ENCODE data around the gene TCF12. TPM values are rescaled to one million over a fixed set of nuclear protein-coding genes. Genes with fewer than 3 reads are reported as not detected.

The TCF12 gene
- total RNA-seq, 1 donor from 2014 or later, result 138 TPM

GRCh38 chr15:57015360-57015759 is 96.9 kb downstream of the TCF12 start:
- TF ChIP-seq POLR2A (IDR thresholded peaks at IDR 0.05), result no peak
- TF ChIP-seq CTCF (IDR thresholded peaks at IDR 0.05), result no peak
- no peak for TF ChIP-seq POLR2AphosphoS5 (IDR thresholded peaks at IDR 0.05; ENCODE audit: insufficient read depth in 1 of 2, low read depth in 1 of 2)
- peaks cover 12% of the 10 kb centered on the region for H3K4me1 ChIP-seq
- H3K36me3 ChIP-seq, result no peaks in the 10 kb centered on the region
- intact Hi-C loops (cut with DNase I), result no loop called here
- DNase-seq (ENCODE audit: extremely low spot score in 2 of 2), result no peak
- no peak overlapping the region for H3K27ac ChIP-seq
- H3K27me3 ChIP-seq, result no peaks in the 10 kb centered on the region
- H3K9me3 ChIP-seq, result no peaks in the 10 kb centered on the region
- H3K4me3 ChIP-seq, result no peak overlapping the region

GRCh38 chr15:57015897-57016296 is 97.5 kb downstream of the TCF12 start:
- H3K27ac ChIP-seq, result no peak overlapping the region
- no peaks in the 10 kb centered on the region for H3K9me3 ChIP-seq
- TF ChIP-seq POLR2AphosphoS5 (IDR thresholded peaks at IDR 0.05; ENCODE audit: insufficient read depth in 1 of 2, low read depth in 1 of 2), result no peak
- TF ChIP-seq POLR2A (IDR thresholded peaks at IDR 0.05), result no peak
- TF ChIP-seq CTCF (IDR thresholded peaks at IDR 0.05), result no peak
- no peak for DNase-seq (ENCODE audit: extremely low spot score in 2 of 2)
- peaks cover 12% of the 10 kb centered on the region for H3K4me1 ChIP-seq
- intact Hi-C loops (cut with DNase I), result no loop called here
- H3K4me3 ChIP-seq, result no peak overlapping the region
- H3K36me3 ChIP-seq, result no peaks in the 10 kb centered on the region
- no peaks in the 10 kb centered on the region for H3K27me3 ChIP-seq

GRCh38 chr15:57017024-57017423 is 98.6 kb downstream of the TCF12 start:
- Histone ChIP-seq H3K36me3 (no peaks in the 10 kb centered on the region), H3K4me3 (no peak overlapping the region), H3K4me1 (peaks cover 12% of the 10 kb centered on the region), H3K9me3 (no peaks in the 10 kb centered on the region), H3K27me3 (no peaks in the 10 kb centered on the region), H3K27ac (no peak overlapping the region)
- no peak for DNase-seq (ENCODE audit: extremely low spot score in 2 of 2)
- TF ChIP-seq POLR2AphosphoS5 (IDR thresholded peaks at IDR 0.05; ENCODE audit: insufficient read depth in 1 of 2, low read depth in 1 of 2), result no peak
- TF ChIP-seq POLR2A (IDR thresholded peaks at IDR 0.05), result no peak
- TF ChIP-seq CTCF (IDR thresholded peaks at IDR 0.05), result no peak
- intact Hi-C loops (cut with DNase I), result no loop called here

GRCh38 chr15:57018151-57018550 is 99.7 kb downstream of the TCF12 start:
- H3K27ac ChIP-seq, result no peak overlapping the region
- intact Hi-C loops (cut with DNase I), result no loop called here
- no peaks in the 10 kb centered on the region for H3K27me3 ChIP-seq
- no peak overlapping the region for H3K4me3 ChIP-seq
- no peak for DNase-seq (ENCODE audit: extremely low spot score in 2 of 2)
- no peaks in the 10 kb centered on the region for H3K9me3 ChIP-seq
- peaks cover 12% of the 10 kb centered on the region for H3K4me1 ChIP-seq
- H3K36me3 ChIP-seq, result no peaks in the 10 kb centered on the region
- TF ChIP-seq CTCF (IDR thresholded peaks at IDR 0.05) (no peak), POLR2A (IDR thresholded peaks at IDR 0.05) (no peak), POLR2AphosphoS5 (IDR thresholded peaks at IDR 0.05; ENCODE audit: insufficient read depth in 1 of 2, low read depth in 1 of 2) (no peak)

- Histone ChIP-seq H3K27me3 (no peaks in the 10 kb centered on the region), H3K36me3 (no peaks in the 10 kb centered on the region), H3K27ac (peak overlapping the region; percentile 11), H3K4me3 (no peak overlapping the region), H3K4me1 (peaks cover 12% of the 10 kb centered on the region), H3K9me3 (no peaks in the 10 kb centered on the region)
- DNase-seq (ENCODE audit: extremely low spot score in 2 of 2), result no peak
- TF ChIP-seq POLR2A (IDR thresholded peaks at IDR 0.05) (no peak), POLR2AphosphoS5 (IDR thresholded peaks at IDR 0.05; ENCODE audit: insufficient read depth in 1 of 2, low read depth in 1 of 2) (no peak), CTCF (IDR thresholded peaks at IDR 0.05) (no peak)
- intact Hi-C loops (cut with DNase I), result no loop called here
Observed at GRCh38 chr15:57019496-57020160, 101.2 kb downstream of the TCF12 start.
